SU-DHL-6 (cell line): Measurements from ENCODE around the gene NEK6.

Source experiments
- EZH2phosphoT487 ChIP-seq: fragments of 200-600 bp; sonication (generic), shearing (Covaris generic); conservative IDR thresholded peaks from 2 replicates; pipeline ENCODE4 v1.6.1; 2018; ENCODE audit warnings: mild to moderate bottlenecking, antibody characterized with exemption, low read length, moderate library complexity, mixed read lengths
- TF ChIP-seq, protein P1 (sequence below): fragments of 200-600 bp; sonication (generic); IDR thresholded peaks from one replicate; pipeline ENCODE4 v1.5.1; 2017; ENCODE audit warnings: antibody characterized with exemption, mild to moderate bottlenecking, low read length, moderate library complexity; ENCODE audit not compliant: insufficient read depth, poor library complexity, severe bottlenecking

DNA sequence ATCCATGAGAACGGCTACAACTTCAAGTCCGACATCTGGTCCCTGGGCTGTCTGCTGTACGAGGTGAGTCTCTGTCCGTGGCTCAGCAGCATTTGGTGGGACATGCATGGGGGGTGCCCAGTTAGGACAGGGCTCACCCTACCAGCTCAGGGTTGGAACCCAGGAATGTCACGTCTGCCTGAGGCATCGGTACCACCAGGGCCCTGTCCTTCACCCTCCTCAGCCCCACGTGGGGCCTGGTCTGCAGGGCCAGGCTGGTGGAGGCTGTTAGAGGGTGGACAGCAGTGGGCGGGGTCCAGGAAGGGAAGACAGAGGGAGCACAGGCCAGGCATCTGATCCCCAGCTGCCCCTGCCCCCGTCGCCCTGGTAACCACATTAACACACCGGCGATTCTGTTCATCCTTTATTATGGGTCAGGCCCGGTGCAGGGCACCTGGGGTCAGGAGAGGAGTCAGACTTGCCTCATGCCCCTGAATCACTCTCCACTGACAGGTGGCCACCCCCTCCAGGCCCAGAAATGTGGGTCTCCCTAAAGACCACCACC is 81.9 kb downstream of the NEK6 start:
- TF ChIP-seq, protein P1, sequence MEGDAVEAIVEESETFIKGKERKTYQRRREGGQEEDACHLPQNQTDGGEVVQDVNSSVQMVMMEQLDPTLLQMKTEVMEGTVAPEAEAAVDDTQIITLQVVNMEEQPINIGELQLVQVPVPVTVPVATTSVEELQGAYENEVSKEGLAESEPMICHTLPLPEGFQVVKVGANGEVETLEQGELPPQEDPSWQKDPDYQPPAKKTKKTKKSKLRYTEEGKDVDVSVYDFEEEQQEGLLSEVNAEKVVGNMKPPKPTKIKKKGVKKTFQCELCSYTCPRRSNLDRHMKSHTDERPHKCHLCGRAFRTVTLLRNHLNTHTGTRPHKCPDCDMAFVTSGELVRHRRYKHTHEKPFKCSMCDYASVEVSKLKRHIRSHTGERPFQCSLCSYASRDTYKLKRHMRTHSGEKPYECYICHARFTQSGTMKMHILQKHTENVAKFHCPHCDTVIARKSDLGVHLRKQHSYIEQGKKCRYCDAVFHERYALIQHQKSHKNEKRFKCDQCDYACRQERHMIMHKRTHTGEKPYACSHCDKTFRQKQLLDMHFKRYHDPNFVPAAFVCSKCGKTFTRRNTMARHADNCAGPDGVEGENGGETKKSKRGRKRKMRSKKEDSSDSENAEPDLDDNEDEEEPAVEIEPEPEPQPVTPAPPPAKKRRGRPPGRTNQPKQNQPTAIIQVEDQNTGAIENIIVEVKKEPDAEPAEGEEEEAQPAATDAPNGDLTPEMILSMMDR: no peak
- no peak for TF ChIP-seq EZH2phosphoT487
